NCI-H2107 treated with DMSO at 0.1 percent for 48 hours (cell line): ENCODE measurements around the gene TNFAIP8.
A peak's percentile ranks its signal among the peaks of the same experiment; 100 is the strongest.

Experiments used
- DNase-seq: peaks from one replicate; lab custom pipeline; 2025; ENCODE audit not compliant: unreplicated experiment; lab: John Stamatoyannopoulos, UW

The TNFAIP8 gene

DNA sequence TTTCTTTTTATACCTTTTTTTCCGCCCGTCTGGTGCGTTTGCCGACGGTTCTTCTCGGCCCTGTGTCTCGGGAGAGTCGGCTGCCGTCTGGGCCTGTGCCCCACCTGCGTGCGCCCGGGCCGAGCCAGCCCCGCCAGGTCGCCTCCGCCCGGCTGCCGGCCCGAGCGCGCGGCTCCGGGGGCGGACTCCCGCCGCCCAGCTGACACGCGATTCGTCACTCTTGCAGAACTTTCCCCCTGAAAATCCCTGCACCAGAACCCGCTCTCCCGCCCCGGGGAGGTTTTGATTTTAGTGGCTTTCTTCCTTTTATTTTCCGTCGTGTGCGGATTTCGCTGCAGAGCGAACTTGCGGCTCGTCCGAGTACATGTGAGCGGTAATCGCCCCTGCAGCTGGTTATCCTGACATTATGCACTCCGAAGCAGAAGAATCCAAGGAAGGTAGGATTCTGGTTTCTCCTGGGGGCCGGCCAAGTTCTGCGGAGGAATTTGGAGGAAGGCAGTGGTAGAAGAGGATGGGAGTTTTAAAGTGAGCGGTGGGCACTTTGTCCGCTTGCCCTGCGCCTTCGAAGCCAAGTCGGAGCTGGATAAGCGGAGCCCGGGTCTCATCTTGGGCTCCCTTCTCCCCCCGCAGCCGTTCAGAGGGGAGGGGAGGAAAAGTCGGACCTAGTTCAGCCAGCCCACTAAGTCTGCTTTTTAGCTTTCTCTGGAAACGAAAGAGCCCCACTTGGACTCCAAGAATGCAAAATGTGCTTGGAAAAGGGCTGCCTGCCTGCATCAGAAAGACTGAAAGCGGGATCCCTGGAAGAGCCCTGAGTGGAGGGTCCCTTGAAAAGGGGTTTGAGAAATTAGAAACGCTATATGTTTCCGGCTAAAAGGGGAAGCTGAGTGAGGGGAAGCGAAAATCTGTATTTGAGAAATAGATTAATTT lies at the start of gene TNFAIP8:
Gene TNFAIP8 (plus strand): TSS at position 335 of the 927 bp plus-strand sequence. CDS start 72 bp downstream, at position 407.
- DNase-seq = no peak

DNA sequence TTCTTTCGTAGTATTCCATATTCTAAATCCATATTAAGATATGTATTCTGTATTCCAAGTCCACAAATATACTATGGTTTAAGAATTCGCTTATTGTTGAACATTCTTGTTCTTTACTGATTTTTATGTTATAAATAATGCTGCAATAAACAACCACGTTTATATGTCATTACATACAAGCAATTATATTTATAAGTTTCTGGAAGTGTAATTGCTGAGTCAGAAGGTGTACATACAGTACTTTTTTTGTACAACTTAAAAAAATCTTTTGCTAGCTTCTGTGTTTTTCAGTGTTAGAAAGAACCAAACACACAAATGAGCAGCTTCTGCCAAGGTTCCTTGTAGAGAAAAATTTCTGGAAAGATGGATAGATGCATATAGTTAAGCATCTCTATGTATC lies 48.6 kb upstream of the TNFAIP8 start:
- DNase-seq = no peak

DNA sequence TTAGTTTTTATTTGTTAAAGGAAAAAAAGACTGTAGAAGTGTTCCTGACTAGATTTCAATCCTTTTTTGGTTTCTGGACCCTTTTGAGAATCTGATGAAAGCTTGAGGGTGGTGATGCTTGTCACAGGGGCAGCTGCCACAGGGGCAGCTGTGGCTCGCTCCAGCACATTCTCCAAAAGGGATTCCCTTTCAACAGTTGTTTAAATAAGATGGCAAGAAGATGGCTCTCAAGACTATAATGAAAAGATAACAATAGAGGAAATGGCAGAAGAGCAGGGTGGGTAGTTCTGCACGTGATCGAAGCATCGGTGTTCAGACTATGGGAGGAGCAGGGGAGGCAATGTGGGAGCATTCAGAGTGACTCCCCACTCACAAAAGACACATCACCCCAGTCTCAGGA lies 46.5 kb upstream of the TNFAIP8 start:
- no peak for DNase-seq

GRCh38 chr5:119311688-119312087 lies 44.1 kb upstream of the TNFAIP8 start:
- DNase-seq = no peak

GRCh38 chr5:119312403-119312802 lies 43.4 kb upstream of the TNFAIP8 start:
- DNase-seq = no peak

DNA sequence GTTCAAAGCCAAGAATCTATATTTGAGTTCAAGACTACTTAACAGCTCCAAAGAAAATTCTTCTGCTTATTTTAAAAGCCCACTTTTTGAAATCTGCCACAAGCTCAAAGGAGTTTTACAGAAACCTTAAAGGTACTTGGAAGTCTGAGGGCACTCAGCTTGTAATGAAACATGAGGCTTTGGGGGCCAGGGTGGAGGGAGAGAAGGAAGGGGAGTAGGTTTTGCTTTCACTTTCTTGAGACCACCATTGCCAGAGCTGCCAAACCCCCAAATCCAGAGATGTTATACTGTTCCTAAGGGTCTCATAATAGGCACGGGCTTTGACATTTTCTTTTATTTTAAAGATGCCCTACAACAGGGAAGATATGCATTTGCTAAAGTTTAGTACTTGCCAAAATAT lies 42.6 kb upstream of the TNFAIP8 start:
- DNase-seq = no peak

DNA sequence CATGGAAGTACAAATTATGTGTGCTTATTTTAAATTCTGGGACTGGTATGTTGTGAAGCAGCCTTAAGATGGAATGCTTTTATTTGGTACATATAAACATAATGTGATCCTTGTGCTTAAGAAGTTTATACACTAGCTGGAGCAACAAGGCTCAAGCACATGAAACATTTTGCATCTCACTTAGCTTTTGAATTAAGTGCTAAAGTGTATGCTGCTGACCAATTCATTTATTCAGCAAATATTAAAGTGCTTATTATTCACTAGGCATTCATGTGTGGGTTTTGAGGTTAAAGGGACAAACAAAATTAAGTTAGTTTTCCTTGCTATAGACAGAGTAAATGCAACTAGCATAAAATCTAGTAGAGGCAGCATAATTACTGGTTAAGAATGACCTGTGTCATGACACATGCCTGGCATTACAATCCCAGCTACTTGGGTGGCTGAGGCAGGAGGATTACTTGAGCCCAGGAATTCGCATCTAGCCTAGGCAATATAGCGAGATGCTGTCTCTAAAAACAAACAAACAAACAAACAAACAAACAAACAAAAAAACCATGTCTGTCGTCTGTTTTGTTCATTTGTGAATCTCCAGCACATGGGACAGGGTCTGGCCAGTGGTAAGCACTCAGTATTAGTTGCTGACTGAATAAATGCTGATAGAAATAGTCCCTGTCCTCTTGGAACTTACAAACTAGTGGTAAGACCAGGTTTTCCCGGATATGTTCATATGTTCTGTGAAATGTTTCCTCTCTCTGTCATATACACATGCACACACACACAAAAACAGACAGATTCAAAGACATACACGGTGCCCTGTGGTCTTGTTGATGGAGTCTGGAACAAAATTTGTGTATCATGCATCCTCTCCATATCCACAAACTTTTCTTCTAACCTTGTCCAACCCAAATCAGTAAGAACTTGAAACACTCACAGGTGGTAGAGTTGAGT lies 41.9 kb upstream of the TNFAIP8 start:
- no peak for DNase-seq

DNA sequence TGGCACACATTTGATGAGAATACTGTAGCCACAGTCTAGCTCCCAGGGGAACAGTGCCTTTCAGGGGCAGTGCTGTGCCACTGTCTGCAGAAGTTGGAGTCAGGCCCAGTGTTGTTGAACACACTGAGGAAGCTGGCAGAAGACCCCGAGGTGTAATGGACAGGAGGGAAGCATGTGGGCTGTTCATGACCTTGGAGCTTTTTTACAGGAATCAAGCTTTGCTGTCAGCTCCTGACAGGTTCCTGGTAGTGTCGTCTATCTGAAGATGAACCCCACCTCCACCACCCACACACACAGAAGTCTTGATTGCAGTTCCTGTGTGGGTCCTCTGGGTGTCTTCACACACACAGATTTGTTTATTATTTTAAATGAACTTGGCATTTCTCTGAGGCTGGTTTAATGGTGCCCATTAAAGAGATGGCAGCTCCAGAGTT lies 40.3 kb upstream of the TNFAIP8 start:
- no peak for DNase-seq

DNA sequence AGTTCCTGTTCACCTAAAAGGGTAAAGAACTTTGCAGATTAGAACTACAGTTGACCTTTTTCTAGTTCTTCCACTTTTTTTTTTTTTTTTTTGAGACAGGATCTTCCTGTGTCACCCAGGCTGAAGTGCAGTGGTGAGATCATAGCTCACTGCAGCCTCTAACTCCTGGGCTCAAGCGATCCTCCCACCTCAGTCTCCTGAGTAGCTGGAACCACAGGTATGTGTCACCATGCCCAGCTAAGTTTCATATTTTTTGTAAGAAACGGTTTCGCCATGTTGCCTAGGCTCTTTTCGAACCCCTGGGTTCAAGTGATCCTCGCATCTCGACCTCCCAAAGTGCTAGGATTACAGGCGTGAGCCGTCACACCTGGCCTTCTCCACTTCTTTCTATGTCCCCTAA lies 39.7 kb upstream of the TNFAIP8 start:
- DNase-seq = no peak

DNA sequence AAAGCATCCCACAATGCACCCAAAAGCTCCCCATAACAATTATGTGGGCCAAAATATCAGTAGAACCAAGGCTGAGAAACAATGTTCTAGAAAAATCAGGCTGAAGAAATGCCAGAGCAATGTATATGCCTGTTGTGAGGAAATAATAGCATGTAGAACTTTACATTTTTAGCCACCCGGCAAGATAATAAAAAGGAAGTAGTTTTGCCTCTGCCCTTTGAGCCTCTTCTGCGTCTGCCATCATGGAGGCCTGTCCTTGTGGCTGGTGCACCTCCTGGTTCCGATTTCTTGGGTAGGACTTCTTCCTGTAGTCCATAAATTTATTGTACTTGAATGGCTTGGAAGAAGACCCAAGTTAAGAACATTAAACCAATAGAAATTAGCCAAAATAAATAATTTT lies 38.9 kb upstream of the TNFAIP8 start:
- DNase-seq = no peak

DNA sequence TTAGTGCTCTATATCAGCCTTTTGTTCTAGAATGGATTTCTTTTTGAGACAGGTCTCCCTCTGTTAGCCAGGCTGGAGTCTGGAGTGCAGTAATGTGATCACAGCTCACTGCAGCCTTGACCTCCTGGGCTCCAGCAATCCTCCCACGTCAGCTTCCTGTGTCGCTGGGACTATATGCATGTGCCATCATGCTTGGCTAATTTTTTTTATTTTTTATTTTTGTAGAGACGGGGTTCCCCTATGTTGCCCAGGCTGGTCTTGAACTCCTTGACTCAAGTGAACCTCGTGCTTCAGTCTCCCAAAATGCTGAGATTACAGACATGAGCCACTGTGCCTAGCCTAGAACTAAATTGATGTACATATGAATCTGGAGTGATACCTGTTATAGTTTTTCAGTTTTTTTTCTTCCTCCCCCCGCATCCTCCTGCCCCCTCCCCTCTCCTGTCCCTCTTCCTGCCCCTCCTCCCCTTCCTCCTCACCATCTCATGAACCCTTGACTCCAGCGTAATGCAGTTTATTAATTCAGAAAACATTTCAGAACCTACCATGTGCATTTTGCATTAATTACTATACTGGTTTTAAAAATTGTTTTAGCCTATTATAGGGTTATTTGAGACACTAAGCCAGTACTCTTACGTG lies 37.4 kb upstream of the TNFAIP8 start:
- DNase-seq = no peak

GRCh38 chr5:119319401-119319800 lies 36.4 kb upstream of the TNFAIP8 start:
- no peak for DNase-seq

- DNase-seq = no peak
Measured at GRCh38 chr5:119319890-119320289, 35.9 kb upstream of the TNFAIP8 start.

GRCh38 chr5:119321569-119322311 lies 34.1 kb upstream of the TNFAIP8 start:
- no peak for DNase-seq

DNA sequence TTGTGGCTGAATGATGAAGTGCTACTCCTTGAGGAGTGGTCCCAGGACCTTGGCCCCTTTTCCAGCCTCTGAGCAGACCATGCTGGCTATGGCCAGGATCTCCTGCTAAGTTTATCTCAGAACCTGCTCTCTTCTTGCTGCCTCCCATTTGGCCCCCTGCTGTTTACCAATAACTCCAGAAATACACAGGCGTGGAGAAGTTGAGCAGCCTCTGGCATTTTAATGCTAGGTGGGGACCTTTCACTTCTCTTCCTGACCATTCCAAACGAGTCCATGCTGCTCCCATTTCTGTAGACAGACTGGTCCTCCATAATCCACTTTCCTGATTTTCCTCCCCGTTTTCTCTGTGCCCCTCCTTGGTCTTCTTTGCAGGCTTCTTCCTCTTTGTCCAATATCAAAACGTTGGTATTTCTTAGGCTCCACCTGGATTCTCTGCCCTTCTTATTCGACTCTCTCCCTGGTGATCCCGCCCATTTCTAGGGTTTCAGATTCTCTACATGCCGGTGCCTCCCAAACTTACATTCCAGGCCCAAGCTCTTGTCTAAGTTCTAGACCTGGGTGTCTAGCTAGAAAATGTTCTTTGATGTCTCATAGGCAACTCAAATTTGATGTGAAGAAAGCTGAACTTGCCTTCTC lies 33.4 kb upstream of the TNFAIP8 start:
- DNase-seq = no peak

DNA sequence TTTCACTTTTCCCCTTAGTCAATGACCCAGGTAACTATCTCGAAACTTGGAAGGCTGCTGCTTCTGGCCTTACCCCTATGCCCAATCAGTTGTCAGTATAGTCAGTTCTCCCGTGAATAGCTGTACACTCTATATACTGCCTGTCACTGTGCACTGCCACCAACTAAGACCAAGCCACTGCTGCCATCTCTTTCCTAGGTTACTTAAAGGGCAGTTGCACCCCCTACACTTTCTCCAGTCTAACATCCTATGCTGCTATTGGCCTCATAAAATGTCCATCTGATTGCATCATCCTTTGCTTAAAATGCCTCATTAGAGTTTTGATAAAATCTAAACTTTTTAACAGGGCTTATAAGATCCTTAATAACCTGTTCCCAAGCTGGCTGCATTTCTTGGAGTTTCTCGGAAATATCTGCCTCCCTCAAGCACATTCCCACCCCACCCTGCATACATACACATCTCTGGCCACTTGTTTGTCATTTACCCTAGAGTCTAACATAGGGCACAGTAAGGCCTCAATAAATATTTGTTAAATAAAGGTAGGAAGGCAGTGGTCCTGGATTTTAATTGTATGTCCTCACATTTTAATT lies 32.8 kb upstream of the TNFAIP8 start:
- no peak for DNase-seq

DNA sequence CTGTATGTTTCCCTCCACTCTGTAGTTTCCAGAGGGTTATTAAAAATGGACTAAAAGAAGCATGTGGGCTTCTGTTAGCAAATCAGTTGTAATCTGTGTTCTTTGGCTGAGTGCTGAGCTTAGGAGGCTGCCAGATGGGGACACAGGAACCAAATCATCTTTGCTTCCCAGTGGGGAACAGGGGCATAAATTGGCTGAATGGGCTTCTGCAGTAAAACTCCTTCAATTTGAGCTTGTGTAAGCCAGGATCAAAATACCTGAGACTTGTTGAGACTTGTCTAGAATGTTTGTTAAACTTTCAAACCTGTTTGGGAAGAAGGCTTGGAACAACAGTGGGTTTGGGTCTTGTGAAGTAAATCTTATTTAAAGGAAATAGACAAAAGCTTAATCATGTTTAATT lies 32.2 kb upstream of the TNFAIP8 start:
- DNase-seq = peak; percentile 10

GRCh38 chr5:119324842-119325241 lies 31.0 kb upstream of the TNFAIP8 start:
- DNase-seq = no peak

DNA sequence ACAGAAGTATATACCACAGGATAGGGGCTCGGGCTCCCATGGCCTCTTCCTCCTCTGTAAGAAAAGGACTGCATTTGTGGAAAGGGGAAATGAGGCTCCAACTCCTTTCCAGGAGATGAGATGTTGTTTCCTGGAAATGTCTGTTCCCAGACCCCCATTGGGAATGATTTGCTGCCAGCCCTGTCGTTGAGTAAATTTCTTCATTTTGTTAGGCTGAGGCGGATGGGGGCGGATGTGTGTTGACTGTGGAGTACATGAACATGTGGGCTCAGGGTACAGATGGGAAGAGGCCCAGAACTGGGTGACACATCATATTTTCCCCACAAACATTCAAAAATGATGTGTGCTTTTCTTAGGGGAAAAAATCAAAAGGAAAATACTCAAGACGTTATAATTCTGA lies 28.8 kb upstream of the TNFAIP8 start:
- no peak for DNase-seq
